ENCODE measurements around the gene SLC30A7. TPM values are rescaled to one million over a fixed set of nuclear protein-coding genes. Genes with fewer than 3 reads are reported as not detected.

The SLC30A7 gene
- total RNA-seq, 1 experiment from 2014 or later = 55.0 TPM

DNA sequence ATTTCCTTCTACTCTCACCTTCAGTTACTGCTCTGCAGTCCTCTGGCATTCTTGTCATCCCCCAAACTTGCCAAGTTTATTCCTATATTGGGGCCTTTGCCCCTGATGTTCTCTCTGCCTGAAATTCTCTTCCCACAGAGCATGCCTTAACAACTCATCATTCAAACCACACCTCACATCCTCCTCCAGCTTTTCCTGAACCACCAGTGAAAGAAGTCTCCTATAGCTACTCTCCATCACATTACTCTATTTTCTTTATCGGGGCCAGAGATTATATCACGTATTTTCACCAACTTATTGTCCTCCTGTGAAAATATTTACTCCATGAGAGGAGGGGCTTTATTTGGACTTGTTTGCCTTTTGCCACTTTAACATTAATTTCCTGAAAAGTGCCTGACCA is 33.3 kb upstream of the SLC30A7 start:
- Mint-ChIP-seq H3K4me1 (ENCODE audit: insufficient read depth, unreplicated experiment) (no peaks in the 10 kb centered on the region), H3K36me3 (ENCODE audit: insufficient read depth, unreplicated experiment) (no peaks in the 10 kb centered on the region), H3K9me3 (ENCODE audit: unreplicated experiment) (no peaks in the 10 kb centered on the region), H3K4me3 (ENCODE audit: unreplicated experiment) (no peak overlapping the region), H3K27me3 (ENCODE audit: insufficient read depth, unreplicated experiment) (no peaks in the 10 kb centered on the region), H3K27ac (ENCODE audit: low read depth, unreplicated experiment) (no peak overlapping the region)
- ChIA-PET POLR2A (no interaction called here), CTCF (interaction anchor here (0.6 to 10.5 kb wide), 7 partner anchors 10 to 1056 kb away, joined by 3 to 310 read pairs (median 3); no protein-coding TSS in a partner anchor)
- BruUV-seq (replicated peaks) = no TSS peak
- intact Hi-C loops (cut with micrococcal nuclease) = loop anchor here (10.0 kb wide), 1 partner anchor 588 kb away; no protein-coding TSS in a partner anchor
- TF ChIP-seq, protein P1, sequence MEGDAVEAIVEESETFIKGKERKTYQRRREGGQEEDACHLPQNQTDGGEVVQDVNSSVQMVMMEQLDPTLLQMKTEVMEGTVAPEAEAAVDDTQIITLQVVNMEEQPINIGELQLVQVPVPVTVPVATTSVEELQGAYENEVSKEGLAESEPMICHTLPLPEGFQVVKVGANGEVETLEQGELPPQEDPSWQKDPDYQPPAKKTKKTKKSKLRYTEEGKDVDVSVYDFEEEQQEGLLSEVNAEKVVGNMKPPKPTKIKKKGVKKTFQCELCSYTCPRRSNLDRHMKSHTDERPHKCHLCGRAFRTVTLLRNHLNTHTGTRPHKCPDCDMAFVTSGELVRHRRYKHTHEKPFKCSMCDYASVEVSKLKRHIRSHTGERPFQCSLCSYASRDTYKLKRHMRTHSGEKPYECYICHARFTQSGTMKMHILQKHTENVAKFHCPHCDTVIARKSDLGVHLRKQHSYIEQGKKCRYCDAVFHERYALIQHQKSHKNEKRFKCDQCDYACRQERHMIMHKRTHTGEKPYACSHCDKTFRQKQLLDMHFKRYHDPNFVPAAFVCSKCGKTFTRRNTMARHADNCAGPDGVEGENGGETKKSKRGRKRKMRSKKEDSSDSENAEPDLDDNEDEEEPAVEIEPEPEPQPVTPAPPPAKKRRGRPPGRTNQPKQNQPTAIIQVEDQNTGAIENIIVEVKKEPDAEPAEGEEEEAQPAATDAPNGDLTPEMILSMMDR (IDR thresholded peaks at IDR 0.05; ENCODE audit: unreplicated experiment) = no peak
- DNase-seq (ENCODE audit: unreplicated experiment) = no peak

DNA sequence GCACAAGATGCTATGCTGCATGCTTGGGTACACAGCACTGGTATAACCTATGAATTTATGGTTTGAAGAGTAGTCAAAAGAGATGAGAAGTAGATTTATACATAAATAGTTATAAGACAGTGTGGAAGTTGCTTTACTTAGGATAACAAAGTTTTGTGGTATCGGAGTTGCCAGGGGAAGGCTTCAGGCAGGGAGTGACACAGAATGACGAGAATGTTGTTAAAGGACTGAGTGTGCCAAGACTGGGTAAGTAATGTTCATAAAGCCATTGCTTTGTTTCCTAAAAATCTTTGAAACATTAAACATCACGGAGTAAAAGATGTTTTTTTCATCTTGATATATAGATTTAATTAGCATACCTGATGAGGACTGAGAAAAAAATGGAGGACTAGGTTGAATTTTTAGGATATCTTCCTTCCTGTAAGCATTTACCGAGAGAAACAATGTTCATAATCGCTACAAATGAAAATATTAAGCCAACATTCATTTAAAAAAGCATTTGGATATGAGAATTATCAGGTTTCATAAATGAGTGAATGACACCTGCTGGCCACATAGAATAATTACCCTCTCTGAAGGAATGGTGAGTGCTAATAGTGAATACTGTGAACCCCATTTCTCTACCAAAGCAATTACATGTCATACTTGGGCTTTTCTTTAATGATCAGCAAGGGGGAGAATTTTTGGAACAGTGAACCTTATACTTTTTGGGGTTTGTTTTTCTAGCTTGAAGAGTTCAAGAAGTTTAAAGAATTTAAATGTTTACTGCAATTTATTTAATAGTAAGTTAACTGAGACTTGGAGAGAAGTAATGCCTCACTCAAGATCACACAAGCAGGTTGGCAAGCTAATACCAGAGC is 29.6 kb upstream of the SLC30A7 start:
- ChIA-PET CTCF (interaction anchor here (0.6 to 10.5 kb wide), 18 partner anchors 11 to 1057 kb away, joined by 3 to 310 read pairs (median 4); no protein-coding TSS in a partner anchor), POLR2A (no interaction called here)
- no peaks in the 10 kb centered on the region for H3K4me1 Mint-ChIP-seq (ENCODE audit: insufficient read depth, unreplicated experiment)
- no peaks in the 10 kb centered on the region for H3K9me3 Mint-ChIP-seq (ENCODE audit: unreplicated experiment)
- BruUV-seq (replicated peaks) = no TSS peak
- no peak overlapping the region for H3K4me3 Mint-ChIP-seq (ENCODE audit: unreplicated experiment)
- no peaks in the 10 kb centered on the region for H3K27me3 Mint-ChIP-seq (ENCODE audit: insufficient read depth, unreplicated experiment)
- DNase-seq (ENCODE audit: unreplicated experiment) = peak; percentile 55
- H3K36me3 Mint-ChIP-seq (ENCODE audit: insufficient read depth, unreplicated experiment) = no peaks in the 10 kb centered on the region
- intact Hi-C loops (cut with micrococcal nuclease) = loop anchor here (1.0 to 10.0 kb wide), 4 partner anchors 260 to 1058 kb away; no protein-coding TSS in a partner anchor
- TF ChIP-seq, protein P1 (IDR thresholded peaks at IDR 0.05; ENCODE audit: unreplicated experiment) = peak; percentile 54
- H3K27ac Mint-ChIP-seq (ENCODE audit: low read depth, unreplicated experiment) = no peak overlapping the region

DNA sequence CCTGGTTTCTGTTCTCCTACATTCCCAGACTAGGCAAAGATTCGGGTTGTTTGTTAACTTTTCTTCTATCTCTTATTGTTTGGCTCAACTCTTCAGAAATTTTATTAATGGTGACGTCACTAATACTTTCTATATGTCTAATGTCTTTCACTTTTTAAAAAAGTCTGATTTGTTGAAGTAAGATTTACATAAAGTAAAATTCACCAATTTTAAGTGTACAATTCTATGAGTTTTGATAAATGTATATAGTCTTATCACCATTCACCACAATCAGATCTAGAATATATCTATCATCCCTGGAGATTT is 29.0 kb upstream of the SLC30A7 start:
- Mint-ChIP-seq H3K27ac (ENCODE audit: low read depth, unreplicated experiment) (no peak overlapping the region), H3K4me1 (ENCODE audit: insufficient read depth, unreplicated experiment) (no peaks in the 10 kb centered on the region), H3K9me3 (ENCODE audit: unreplicated experiment) (no peaks in the 10 kb centered on the region), H3K4me3 (ENCODE audit: unreplicated experiment) (no peak overlapping the region), H3K36me3 (ENCODE audit: insufficient read depth, unreplicated experiment) (no peaks in the 10 kb centered on the region), H3K27me3 (ENCODE audit: insufficient read depth, unreplicated experiment) (no peaks in the 10 kb centered on the region)
- intact Hi-C loops (cut with micrococcal nuclease) = loop anchor here (1.0 to 10.0 kb wide), 4 partner anchors 261 to 1059 kb away; no protein-coding TSS in a partner anchor
- BruUV-seq (replicated peaks) = no TSS peak
- TF ChIP-seq, protein P1 (IDR thresholded peaks at IDR 0.05; ENCODE audit: unreplicated experiment) = no peak
- no peak for DNase-seq (ENCODE audit: unreplicated experiment)
- ChIA-PET POLR2A (no interaction called here), CTCF (interaction anchor here (0.6 to 10.5 kb wide), 18 partner anchors 8 to 1057 kb away, joined by 3 to 310 read pairs (median 4); no protein-coding TSS in a partner anchor)

DNA sequence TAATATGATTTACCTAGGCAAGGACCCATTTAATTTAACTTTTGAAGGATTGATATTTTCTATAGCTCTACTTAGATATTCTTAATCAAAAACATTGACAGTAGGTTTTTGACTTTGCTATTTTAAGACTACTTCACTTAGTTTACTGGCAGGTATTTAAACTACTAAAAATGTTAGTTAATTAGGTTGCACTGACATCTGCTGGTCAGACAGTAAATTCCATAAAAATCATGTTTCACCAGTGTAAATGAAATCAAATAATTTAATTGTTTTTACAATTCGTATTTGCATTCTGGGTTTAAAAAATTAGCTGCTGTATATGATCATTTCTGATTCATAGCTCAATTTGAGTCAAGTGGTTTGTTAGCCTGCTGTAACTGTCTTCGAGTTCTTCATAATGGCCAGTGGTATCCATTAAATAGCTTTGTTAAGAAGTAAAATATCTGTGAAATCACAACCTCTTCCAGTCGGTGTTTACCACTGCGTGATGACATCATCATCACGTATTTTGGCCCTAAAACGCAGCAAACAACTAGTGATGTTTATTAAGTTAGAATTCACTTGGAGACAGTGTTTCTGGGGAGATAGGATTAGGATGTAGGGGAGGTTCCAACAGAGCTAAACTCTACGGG is 27.4 kb upstream of the SLC30A7 start:
- POLR2A ChIA-PET = interaction anchor here (0.8 to 1.5 kb wide), 5 partner anchors 10 to 1103 kb away, joined by 3 to 7 read pairs (median 4); partner anchors contain the start of gene EXTL2

More for the DNA sequence above, 27.4 kb upstream of the SLC30A7 start:
- H3K27ac Mint-ChIP-seq (ENCODE audit: low read depth, unreplicated experiment) = no peak overlapping the region
- TF ChIP-seq, protein P1 (IDR thresholded peaks at IDR 0.05; ENCODE audit: unreplicated experiment) = peak; percentile 60
- DNase-seq (ENCODE audit: unreplicated experiment) = peak; percentile 49
- CTCF ChIA-PET = interaction anchor here (0.6 to 10.5 kb wide), 51 partner anchors 9 to 1064 kb away, joined by 3 to 310 read pairs (median 4); partner anchors contain the start of genes SASS6 and TRMT13
- H3K4me1 Mint-ChIP-seq (ENCODE audit: insufficient read depth, unreplicated experiment) = no peaks in the 10 kb centered on the region
- H3K4me3 Mint-ChIP-seq (ENCODE audit: unreplicated experiment) = no peak overlapping the region
- intact Hi-C loops (cut with micrococcal nuclease) = loop anchor here (10.0 kb wide), 1 partner anchor 594 kb away; no protein-coding TSS in a partner anchor
- H3K27me3 Mint-ChIP-seq (ENCODE audit: insufficient read depth, unreplicated experiment) = no peaks in the 10 kb centered on the region
- no TSS peak for BruUV-seq (replicated peaks)
- H3K9me3 Mint-ChIP-seq (ENCODE audit: unreplicated experiment) = no peaks in the 10 kb centered on the region
- peaks cover 8% of the 10 kb centered on the region for H3K36me3 Mint-ChIP-seq (ENCODE audit: insufficient read depth, unreplicated experiment)

Measured in MCF 10A (cell line).